Measurements from ENCODE around the gene NRG2.

DNA sequence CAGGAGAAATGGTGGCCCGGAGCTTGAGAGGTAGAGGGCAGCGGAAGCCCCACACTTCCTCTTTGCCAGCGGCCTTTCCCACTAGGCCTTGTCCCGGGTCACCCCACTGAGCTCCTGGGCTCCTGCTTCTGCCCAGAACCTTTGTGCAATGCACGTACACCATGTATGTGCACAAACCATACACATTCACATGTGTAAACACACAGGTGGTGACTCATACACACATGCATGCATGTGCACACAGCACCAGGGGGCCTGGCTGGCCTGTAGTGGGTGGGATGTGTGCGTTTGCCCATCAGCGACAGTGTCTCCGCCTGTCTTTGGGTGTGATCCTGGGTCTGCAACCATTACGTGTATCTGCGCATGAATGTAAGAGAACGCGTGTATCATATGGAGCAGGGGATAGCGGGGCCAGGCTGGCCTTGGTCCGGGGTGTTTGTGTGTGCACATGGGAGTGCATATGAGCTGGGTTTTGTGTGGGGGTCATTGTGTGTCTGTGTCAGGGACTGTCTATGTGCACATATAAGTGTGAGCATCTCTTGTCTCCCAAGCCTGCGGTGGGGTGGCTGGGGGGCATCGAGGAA is 203.8 kb downstream of the NRG2 start:
- TF ChIP-seq, protein P1, sequence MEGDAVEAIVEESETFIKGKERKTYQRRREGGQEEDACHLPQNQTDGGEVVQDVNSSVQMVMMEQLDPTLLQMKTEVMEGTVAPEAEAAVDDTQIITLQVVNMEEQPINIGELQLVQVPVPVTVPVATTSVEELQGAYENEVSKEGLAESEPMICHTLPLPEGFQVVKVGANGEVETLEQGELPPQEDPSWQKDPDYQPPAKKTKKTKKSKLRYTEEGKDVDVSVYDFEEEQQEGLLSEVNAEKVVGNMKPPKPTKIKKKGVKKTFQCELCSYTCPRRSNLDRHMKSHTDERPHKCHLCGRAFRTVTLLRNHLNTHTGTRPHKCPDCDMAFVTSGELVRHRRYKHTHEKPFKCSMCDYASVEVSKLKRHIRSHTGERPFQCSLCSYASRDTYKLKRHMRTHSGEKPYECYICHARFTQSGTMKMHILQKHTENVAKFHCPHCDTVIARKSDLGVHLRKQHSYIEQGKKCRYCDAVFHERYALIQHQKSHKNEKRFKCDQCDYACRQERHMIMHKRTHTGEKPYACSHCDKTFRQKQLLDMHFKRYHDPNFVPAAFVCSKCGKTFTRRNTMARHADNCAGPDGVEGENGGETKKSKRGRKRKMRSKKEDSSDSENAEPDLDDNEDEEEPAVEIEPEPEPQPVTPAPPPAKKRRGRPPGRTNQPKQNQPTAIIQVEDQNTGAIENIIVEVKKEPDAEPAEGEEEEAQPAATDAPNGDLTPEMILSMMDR (IDR thresholded peaks at IDR 0.05; ENCODE audit: insufficient read depth, low read length, poor library complexity, severe bottlenecking), result no peak
- no peak for TF ChIP-seq EZH2phosphoT487 (conservative IDR thresholded peaks at IDR 0.05; ENCODE audit: low read length)
